ENCODE results near the gene CTBP2. TPM values are rescaled to one million over a fixed set of nuclear protein-coding genes. Genes with fewer than 3 reads are reported as not detected.
A peak's percentile ranks its signal among the peaks of the same experiment; 100 is the strongest.
"Not testable (repeated sequence)": the region's sequence is repeated elsewhere in the genome, so short reads cannot be mapped to it uniquely, and the experiment has no call there.

The CTBP2 gene
- total RNA-seq, 1 donor from 2014 or later, result 35.9 TPM

GRCh38 chr10:125161707-125162119, 1.4 kb upstream of the CTBP2 start:
- no peak for DNase-seq (ENCODE audit: low spot score)
- intact Hi-C loops (cut with DNase I), result loop anchor here (5.0 to 10.0 kb wide), 2 partner anchors 171 to 247 kb away; no protein-coding TSS in a partner anchor

DNA sequence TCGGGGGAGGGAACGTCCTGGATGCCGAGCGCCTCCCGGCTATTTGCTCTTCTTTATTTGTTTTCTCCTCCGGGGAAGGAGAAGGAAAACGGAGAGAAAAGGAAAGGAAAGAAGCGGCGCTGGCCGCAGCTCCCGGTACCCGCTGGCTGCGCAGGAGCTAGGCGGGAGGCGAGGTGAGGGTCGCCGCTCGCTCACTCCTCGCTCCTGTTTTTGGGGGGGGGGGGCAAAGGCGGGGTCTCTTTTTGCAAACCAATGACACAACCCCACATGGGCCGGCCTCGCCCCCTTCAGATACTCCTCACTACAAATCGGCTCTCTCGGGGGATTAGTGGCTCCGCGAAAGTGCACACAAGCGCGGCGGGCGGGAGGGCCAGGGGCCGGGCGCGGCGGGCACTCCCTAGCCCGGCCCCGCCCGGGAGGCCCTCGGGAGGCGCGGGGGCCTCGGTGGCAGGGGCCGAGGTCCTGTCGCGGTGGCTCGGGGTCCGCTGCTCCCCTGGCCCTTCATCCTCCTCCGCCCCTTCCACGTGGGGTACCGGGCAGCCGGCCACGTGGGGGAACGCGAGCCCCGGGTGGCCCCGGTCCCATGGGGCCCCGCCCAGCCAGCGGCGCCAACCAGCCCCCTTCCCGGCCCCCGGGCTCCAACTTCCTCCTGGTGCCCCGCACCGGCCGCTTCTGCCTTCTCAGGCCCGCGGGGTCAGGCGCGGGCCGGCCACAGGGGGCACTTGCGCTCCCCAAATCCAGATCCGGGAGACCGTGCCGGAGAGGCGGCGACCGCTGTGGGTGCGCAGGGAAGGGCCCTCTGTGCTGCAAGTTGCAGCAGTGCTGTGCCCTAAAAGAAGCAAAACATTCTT, 718 bp upstream of the CTBP2 start:
- peak; percentile 84 for DNase-seq (ENCODE audit: low spot score)
- intact Hi-C loops (cut with DNase I), result loop anchor here (5.0 to 10.0 kb wide), 2 partner anchors 171 to 246 kb away; no protein-coding TSS in a partner anchor

GRCh38 chr10:125159486-125159931, 854 bp downstream of the CTBP2 start:
- intact Hi-C loops (cut with DNase I), result loop anchor here (2.0 kb wide), 2 partner anchors 67 to 77 kb away; no protein-coding TSS in a partner anchor
- DNase-seq (ENCODE audit: low spot score), result no peak

DNA sequence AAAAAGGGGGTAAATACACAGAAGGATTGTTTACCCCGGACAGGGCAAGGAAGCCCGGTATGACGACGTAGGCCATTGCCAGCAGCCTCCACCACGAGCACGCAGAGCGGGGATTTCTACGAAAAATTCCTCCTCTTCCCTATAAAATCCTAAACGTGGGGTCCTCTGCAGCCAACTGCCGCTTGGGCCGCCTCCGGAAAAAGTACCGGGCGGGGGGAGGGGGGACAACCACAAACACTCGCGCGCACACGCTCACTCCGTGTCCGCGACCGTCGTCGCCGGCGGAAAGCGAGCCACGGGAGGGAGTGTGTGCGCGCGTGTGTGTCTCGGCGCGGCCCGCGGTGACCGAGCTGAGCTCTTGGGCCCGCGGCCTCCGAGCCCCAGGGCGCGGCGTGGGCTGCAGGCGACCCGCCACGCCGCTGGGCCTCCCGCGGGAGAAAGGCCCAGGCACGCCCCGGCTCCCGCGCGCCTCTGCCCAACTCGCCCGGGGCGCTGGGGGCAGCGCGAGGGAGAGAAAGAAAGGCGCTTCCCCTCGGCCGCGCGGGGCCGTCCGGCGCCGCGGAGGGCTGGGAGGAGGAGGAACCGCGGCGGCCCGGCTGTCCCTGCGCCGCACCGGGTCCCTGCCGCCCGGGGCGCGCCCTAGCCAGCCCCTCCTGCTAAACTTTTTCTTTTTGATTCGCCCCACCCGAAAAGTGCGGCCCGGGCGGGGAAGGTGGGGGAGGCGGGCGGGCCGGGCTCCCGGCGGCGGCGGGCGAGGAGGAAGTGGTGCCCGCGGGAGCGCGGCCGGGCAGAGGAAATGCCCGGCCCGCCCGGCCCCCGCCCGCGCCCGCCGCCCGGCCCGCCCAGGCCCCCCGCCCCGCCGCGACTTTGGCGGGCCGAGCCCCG, 1.5 kb downstream of the CTBP2 start:
- DNase-seq (ENCODE audit: low spot score), result peak; percentile 83
- intact Hi-C loops (cut with DNase I), result loop anchor here (2.0 kb wide), 2 partner anchors 66 to 76 kb away; no protein-coding TSS in a partner anchor

- DNase-seq (ENCODE audit: low spot score), result no peak
- intact Hi-C loops (cut with DNase I), result loop anchor here (2.0 kb wide), 2 partner anchors 65 to 75 kb away; no protein-coding TSS in a partner anchor
These were observed 2.1 kb downstream of the CTBP2 start for GRCh38 chr10:125158275-125158600.

DNA sequence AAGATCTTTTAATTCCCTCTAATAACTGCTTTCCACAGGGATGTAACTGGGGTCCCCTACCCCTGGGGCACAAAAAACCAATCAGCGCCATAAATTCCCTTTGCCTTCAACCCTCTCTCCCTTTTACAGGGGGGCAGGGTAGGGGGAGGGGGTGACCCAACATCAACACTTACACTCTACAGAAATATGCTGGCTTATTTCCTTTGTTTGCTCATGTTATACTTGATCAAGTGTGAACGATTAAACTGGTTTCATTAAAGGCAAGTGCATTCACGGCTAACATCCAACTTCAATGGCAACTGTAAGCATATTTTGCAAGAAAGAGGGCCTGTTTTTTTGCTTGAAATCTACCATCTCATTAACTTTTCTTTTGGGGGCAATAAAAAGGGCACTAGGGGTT, 2.9 kb downstream of the CTBP2 start:
- intact Hi-C loops (cut with DNase I), result loop anchor here (2.0 kb wide), 1 partner anchor 101 kb away; no protein-coding TSS in a partner anchor
- peak; percentile 5 for DNase-seq (ENCODE audit: low spot score)

DNA sequence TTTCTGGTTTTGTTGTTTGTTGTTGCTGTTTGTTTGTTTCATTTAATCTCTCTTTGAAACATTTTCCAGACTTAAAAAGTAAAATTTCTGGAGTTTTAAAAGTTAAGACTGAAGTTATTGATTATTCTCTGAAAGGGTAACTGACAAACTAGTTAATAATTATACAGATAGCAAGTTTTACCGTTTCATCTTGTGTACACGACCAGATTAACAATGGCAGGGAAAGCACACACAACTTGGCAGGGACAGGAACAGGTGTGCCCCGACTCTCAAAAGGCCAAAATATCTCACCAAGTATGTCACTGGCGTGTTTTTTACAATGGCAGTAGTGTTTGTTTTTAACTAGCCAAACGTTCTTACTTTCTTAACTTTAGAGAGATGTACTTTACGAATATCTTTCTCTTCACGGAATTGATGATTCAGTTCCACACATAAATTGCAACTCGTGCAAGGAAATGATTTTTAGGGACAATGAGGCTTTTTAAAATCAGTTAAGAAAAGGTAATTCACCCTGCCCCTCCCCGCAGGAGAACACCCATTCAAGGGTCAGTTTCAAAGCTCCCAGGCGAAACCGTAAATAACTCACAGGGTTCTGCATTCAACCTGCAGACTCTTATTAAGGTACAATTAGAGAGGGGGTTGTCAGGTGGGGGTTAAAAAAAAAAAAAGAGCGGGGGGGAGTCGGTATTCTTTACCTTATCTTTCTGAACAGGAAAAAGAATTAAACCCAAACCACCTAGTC, 3.5 kb downstream of the CTBP2 start:
- intact Hi-C loops (cut with DNase I), result loop anchor here (2.0 kb wide), 1 partner anchor 100 kb away; no protein-coding TSS in a partner anchor
- DNase-seq (ENCODE audit: low spot score), result peak; percentile 9

- no peak for DNase-seq (ENCODE audit: low spot score)
- intact Hi-C loops (cut with DNase I), result loop anchor here (2.0 kb wide), 1 partner anchor 99 kb away; no protein-coding TSS in a partner anchor
These were observed 4.2 kb downstream of the CTBP2 start for GRCh38 chr10:125156196-125156595.

- no peak for DNase-seq (ENCODE audit: low spot score)
- intact Hi-C loops (cut with DNase I), result no loop called here
These were observed 5.3 kb downstream of the CTBP2 start for GRCh38 chr10:125155101-125155500.

GRCh38 chr10:125154529-125154928, 5.8 kb downstream of the CTBP2 start:
- intact Hi-C loops (cut with DNase I), result no loop called here
- peak; percentile 47 for DNase-seq (ENCODE audit: low spot score)

GRCh38 chr10:125153703-125154490, 6.5 kb downstream of the CTBP2 start:
- DNase-seq (ENCODE audit: low spot score), result no peak
- intact Hi-C loops (cut with DNase I), result no loop called here

DNA sequence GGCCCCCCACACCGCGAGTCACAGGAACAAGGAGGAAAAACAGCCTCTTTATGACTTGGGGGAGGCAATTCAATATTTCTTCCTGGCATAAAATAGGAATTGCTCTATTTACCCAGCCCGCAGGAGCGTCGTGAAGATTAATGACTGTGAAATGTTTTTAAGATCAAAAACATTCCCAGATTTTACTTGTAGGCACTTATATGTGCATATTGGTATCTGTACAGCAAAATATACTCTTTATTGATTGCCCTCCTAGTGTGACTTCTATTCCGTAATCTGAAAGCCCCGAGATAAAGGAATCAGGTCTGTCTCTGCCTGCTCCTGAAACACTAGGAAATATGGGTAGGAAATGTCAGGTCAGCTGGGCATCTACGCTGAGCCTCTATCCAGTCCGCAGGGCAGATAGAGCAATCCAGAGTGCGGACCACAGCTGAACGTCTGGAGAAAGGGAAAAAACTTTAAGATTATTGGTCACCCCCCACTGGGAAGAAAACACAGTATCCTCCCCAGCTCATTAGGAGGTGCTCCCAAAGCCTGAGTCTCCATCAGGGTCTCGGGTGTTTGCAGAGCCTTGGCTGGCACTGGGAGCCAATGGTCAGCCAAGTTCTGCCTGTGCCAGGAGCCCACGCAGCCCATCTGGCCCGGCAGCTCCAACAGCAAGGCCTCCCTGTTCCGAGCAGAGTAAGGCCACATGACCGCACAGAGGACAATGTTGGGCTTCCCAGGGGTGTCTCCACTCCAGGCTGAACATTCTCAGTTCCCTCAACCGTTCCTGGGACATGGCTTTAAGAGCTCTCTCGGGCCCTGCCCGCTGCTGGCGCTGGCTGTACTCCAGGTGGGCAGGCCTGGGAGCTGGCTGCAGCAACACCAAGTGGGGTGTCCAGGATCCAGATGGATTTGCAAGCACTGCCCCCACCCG, 7.7 kb downstream of the CTBP2 start:
- intact Hi-C loops (cut with DNase I), result no loop called here
- DNase-seq (ENCODE audit: low spot score), result peak; percentile 84

DNA sequence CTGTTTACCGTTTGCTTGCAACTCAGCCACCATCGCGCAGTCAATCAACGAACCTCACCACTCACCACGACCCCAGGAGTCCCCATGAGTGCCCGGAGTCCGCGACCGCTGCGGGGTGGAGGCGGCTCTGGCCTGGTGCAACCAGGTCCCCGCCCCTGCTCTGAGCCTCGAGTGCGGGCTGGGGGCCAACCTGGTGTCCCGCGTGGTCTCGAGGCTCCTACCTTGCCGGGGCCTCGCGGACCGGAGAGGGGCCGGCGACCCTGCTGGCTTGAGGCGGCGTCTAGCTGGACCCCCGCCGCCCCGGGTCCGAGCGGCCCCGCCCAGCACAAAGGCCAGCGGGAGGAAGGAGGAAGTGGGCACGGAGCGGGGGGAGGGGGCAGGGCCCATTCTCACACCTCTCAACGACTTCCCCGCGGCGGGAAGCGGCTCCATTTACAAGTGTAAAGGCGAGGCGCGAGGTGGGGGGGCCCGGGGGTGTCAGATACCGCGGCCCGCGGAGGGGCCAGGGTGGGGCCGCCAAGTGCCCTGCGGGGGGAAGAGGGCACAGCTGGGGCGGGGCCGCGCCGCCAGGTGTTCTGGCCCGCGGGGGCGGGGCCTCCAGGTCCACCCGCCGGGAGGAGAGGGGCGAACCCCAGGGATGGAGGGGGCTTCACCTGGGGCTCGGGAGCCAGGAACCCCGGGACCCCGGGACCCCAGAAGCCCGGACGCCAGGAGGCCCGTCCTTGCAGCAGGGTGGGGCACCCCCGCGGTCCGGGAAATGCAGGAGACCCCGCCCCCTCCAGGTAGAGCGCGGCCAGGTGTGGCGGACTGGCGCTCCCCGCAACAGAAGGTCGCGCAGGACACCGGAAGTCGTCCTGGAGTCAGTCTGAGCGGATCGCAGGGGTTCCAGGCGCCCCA, 8.6 kb downstream of the CTBP2 start:
- no peak for DNase-seq (ENCODE audit: low spot score)
- intact Hi-C loops (cut with DNase I), result no loop called here

DNA sequence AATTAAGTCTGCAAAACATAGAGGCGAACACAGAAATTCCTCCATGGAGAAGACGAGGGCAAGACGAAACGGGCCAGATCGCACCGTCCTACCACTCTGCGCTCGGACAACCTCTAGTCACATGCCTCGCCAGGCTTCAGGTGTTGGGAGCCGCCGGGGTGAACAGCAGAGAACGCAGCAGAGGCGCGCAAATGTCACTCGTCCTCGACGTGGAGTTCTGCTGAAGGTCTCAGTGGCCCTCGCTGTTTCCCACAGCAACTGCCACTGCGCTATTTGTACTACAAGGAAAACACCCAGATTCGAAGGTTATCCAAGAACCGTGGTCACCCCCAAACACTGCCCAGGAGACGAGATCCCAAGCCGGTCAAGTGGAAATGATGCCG, 9.2 kb downstream of the CTBP2 start:
- no peak for DNase-seq (ENCODE audit: low spot score)
- intact Hi-C loops (cut with DNase I), result no loop called here

- DNase-seq (ENCODE audit: low spot score); intact Hi-C loops (cut with DNase I): not testable (repeated sequence)
These were observed 9.8 kb downstream of the CTBP2 start for GRCh38 chr10:125150376-125151083.

DNA sequence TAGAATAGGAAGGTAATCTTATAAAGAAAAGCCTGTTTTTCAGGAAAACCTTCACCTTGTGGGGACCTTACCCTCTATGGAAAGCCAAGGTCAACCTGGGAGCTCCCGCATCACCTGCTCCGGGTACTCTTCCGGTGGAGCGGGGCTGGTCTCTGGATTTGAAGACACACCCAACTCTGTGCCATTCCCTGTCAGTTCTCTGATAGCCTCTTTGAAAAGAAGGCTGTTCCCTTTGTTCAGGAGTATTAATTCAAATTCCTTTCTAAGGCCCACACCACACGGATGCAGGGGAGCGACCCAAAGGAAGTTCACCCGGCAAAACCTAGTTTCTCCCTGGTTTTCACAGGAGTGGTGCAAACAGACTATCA, 10.7 kb downstream of the CTBP2 start:
- intact Hi-C loops (cut with DNase I), result loop anchor here (5.0 kb wide), 1 partner anchor 157 kb away; no protein-coding TSS in a partner anchor
- DNase-seq (ENCODE audit: low spot score), result no peak
